Measurements from ENCODE around the gene FTSJ1. TPM values are rescaled to one million over a fixed set of nuclear protein-coding genes. Genes with fewer than 3 reads are reported as not detected.

The FTSJ1 gene
- total RNA-seq, 1 experiment from 2014 or later = 49.4 TPM

GRCh38 chrX:48460031-48460430 is 16.0 kb upstream of the FTSJ1 start:
- Histone ChIP-seq H3K18ac (ENCODE audit: insufficient read length, low read depth, low read length) (no peak overlapping the region), H2AFZ (ENCODE audit: low read length) (no peak overlapping the region), H3K27ac (ENCODE audit: insufficient read length, low read depth, low read length) (no peak overlapping the region), H3K27me3 (ENCODE audit: insufficient read depth, low read length) (no peaks in the 10 kb centered on the region), H3K79me2 (ENCODE audit: insufficient read depth, low read length) (no peaks in the 10 kb centered on the region), H2BK5ac (ENCODE audit: insufficient read length, low read length) (no peak overlapping the region), H4K20me1 (ENCODE audit: control insufficient read depth, insufficient read depth, insufficient read length) (no peaks in the 10 kb centered on the region), H2BK120ac (ENCODE audit: low read depth, low read length, poor library complexity, severe bottlenecking) (no peak overlapping the region), H3K4ac (ENCODE audit: low read depth, low read length) (no peak overlapping the region), H2AK5ac (ENCODE audit: insufficient read length, low read length) (no peak overlapping the region), H3K14ac (ENCODE audit: insufficient read depth, low read length) (no peak overlapping the region), H3K9me3 (ENCODE audit: control insufficient read depth, low read depth, low read length) (peaks cover 44% of the 10 kb centered on the region), H3K23me2 (ENCODE audit: insufficient read length, low read depth, low read length, poor library complexity, severe bottlenecking) (no peaks in the 10 kb centered on the region), H3K4me2 (ENCODE audit: insufficient read depth, insufficient read length, low read length) (no peak overlapping the region), H3K4me1 (ENCODE audit: insufficient read depth, low read length) (no peaks in the 10 kb centered on the region), H3T11ph (ENCODE audit: low read length) (no peak overlapping the region), H2BK15ac (ENCODE audit: low read depth, low read length) (no peak overlapping the region), H3K23ac (ENCODE audit: insufficient read length, low read depth, low read length) (no peak overlapping the region), H3K56ac (ENCODE audit: insufficient read length, low read depth, low read length) (no peak overlapping the region), H4K5ac (ENCODE audit: insufficient read length, low read depth, low read length) (no peak overlapping the region), H4K91ac (ENCODE audit: insufficient read length, low read depth, low read length) (no peak overlapping the region), H4K8ac (replicated peaks; ENCODE audit: insufficient read length, low read depth, low read length) (no peak overlapping the region), H2BK20ac (ENCODE audit: low read depth, low read length, poor library complexity, severe bottlenecking) (no peak overlapping the region), H2BK12ac (ENCODE audit: insufficient read length, low read depth, low read length) (no peak overlapping the region), H3K79me1 (ENCODE audit: insufficient read depth, low read depth, low read length, poor library complexity, severe bottlenecking) (no peaks in the 10 kb centered on the region), H3K9ac (ENCODE audit: extremely low read depth, insufficient read length, low read length) (no peak overlapping the region)
- no peak for DNase-seq
- Mint-ChIP-seq H3K27ac (no peak overlapping the region), H3K4me3 (no peak overlapping the region), H3K27me3 (ENCODE audit: low read depth) (no peaks in the 10 kb centered on the region), H3K36me3 (ENCODE audit: insufficient read depth in 1 of 3, low read depth in 3 of 3) (peaks cover 37 to 45% (median 43%) of the 10 kb centered on the region in 3 experiments), H3K4me1 (no peaks in the 10 kb centered on the region), H3K9me3 (peaks cover 67 to 73% of the 10 kb centered on the region in 2 experiments)
- no peak for TF ChIP-seq CTCF (conservative IDR thresholded peaks at IDR 0.05)
- no CpG with 5 or more reads among the region's 3 CpGs for WGBS (ENCODE audit: extremely low coverage, insufficient read length, low lambda C conversion rate)

All from H9 (cell line).